Measurements from ENCODE around the gene PAPPA2.

The PAPPA2 gene

GRCh38 chr1:176854758-176855745, 392.1 kb downstream of the PAPPA2 start:
- ATAC-seq (ENCODE audit: low read depth) (no peak), DNase-seq (ENCODE audit: low spot score in 2 of 2) (no peak)
- no peak overlapping the region for H3K27ac Mint-ChIP-seq
- H3K27me3 Mint-ChIP-seq: peaks cover 5% of the 10 kb centered on the region
- H3K4me3 Mint-ChIP-seq: no peak overlapping the region
- no peaks in the 10 kb centered on the region for H3K4me1 Mint-ChIP-seq
- H3K9me3 Mint-ChIP-seq: no peaks in the 10 kb centered on the region
- no peaks in the 10 kb centered on the region for H3K36me3 Mint-ChIP-seq

- no peak overlapping the region for H3K4me3 Mint-ChIP-seq
- no peak for DNase-seq (ENCODE audit: low spot score in 2 of 2)
- no peaks in the 10 kb centered on the region for H3K4me1 Mint-ChIP-seq
- H3K9me3 Mint-ChIP-seq: peaks cover 1% of the 10 kb centered on the region
- H3K27me3 Mint-ChIP-seq: peaks cover 6% of the 10 kb centered on the region
- H3K27ac Mint-ChIP-seq: no peak overlapping the region
- no peaks in the 10 kb centered on the region for H3K36me3 Mint-ChIP-seq
- no peak for ATAC-seq (ENCODE audit: low read depth)
Measured at GRCh38 chr1:176857632-176858031, 394.7 kb downstream of the PAPPA2 start.

DNA sequence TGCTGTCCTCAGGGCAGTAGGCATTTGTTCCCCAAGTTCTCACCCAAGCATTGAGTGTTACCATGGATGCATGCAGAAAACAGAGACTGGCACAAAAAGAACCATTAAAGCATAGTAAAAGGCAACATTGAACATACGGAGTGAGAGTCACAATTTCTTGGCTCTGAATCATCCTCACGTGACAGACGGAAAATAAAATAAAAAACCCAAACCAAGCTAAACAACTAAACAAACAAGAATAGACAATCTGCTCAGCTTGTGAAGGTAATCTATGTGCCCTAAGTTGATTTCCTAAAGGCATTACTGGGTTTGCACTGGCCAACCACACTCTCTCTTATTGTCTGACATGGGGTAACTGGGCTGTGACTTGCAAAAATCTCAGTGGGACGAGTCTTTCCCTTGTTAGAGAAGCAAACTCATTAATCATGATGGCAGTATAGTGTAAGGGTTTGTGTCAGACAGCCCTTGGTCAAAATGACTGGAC, 395.5 kb downstream of the PAPPA2 start:
- Mint-ChIP-seq H3K9me3 (peaks cover 1% of the 10 kb centered on the region), H3K4me1 (no peaks in the 10 kb centered on the region), H3K36me3 (no peaks in the 10 kb centered on the region), H3K27me3 (peaks cover 6% of the 10 kb centered on the region), H3K4me3 (no peak overlapping the region), H3K27ac (no peak overlapping the region)
- DNase-seq (ENCODE audit: low spot score in 2 of 2): no peak
- ATAC-seq (ENCODE audit: low read depth): no peak

GRCh38 chr1:176863613-176864012, 400.6 kb downstream of the PAPPA2 start:
- Mint-ChIP-seq H3K36me3 (no peaks in the 10 kb centered on the region), H3K4me3 (no peak overlapping the region), H3K27ac (no peak overlapping the region), H3K27me3 (peaks cover 3% of the 10 kb centered on the region), H3K4me1 (no peaks in the 10 kb centered on the region), H3K9me3 (peaks cover 1% of the 10 kb centered on the region)
- no peak for DNase-seq (ENCODE audit: low spot score in 2 of 2)
- ATAC-seq (ENCODE audit: low read depth): no peak

- Mint-ChIP-seq H3K4me3 (no peak overlapping the region), H3K9me3 (peaks cover 1% of the 10 kb centered on the region), H3K27me3 (peaks cover 3% of the 10 kb centered on the region), H3K27ac (no peak overlapping the region), H3K36me3 (no peaks in the 10 kb centered on the region), H3K4me1 (no peaks in the 10 kb centered on the region)
- ATAC-seq (ENCODE audit: low read depth): no peak
- DNase-seq (ENCODE audit: low spot score in 2 of 2): no peak
Measured at GRCh38 chr1:176864211-176864610, 401.2 kb downstream of the PAPPA2 start.

GRCh38 chr1:176866011-176866714, 403.2 kb downstream of the PAPPA2 start:
- Mint-ChIP-seq H3K4me3 (no peak overlapping the region), H3K9me3 (peaks cover 1% of the 10 kb centered on the region), H3K27ac (no peak overlapping the region), H3K4me1 (no peaks in the 10 kb centered on the region), H3K27me3 (peaks cover 3% of the 10 kb centered on the region), H3K36me3 (no peaks in the 10 kb centered on the region)
- no peak for ATAC-seq (ENCODE audit: low read depth)
- DNase-seq (ENCODE audit: low spot score in 2 of 2): no peak

DNA sequence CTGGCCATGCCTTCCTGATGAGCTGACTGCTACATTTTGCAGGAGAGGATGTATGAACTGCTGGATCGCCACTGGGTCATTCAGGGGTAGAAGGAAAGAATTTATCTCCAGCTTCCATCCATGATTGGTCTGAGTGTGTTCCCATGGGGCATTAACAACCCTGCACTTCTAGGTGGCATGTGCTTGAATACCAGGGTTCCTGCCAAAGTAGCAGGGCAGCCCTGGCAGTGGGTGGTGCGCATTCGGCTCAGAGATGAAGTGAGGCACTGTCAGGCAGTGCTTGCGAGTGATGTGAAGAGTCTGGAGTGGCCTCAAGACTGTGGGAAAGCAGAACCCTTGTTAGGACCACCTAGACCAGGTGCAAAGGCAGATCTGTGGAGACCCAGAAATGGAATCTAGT, 406.6 kb downstream of the PAPPA2 start:
- no peaks in the 10 kb centered on the region for H3K9me3 Mint-ChIP-seq
- DNase-seq (ENCODE audit: low spot score in 2 of 2) (no peak), ATAC-seq (ENCODE audit: low read depth) (no peak)
- H3K36me3 Mint-ChIP-seq: no peaks in the 10 kb centered on the region
- no peak overlapping the region for H3K27ac Mint-ChIP-seq
- no peak overlapping the region for H3K4me3 Mint-ChIP-seq
- H3K27me3 Mint-ChIP-seq: peaks cover 3% of the 10 kb centered on the region
- no peaks in the 10 kb centered on the region for H3K4me1 Mint-ChIP-seq

- no peaks in the 10 kb centered on the region for H3K36me3 Mint-ChIP-seq
- no peak for DNase-seq (ENCODE audit: low spot score in 2 of 2)
- no peak overlapping the region for H3K4me3 Mint-ChIP-seq
- no peaks in the 10 kb centered on the region for H3K4me1 Mint-ChIP-seq
- no peaks in the 10 kb centered on the region for H3K9me3 Mint-ChIP-seq
- ATAC-seq (ENCODE audit: low read depth): no peak
- no peak overlapping the region for H3K27ac Mint-ChIP-seq
- peaks cover 3% of the 10 kb centered on the region for H3K27me3 Mint-ChIP-seq
Measured at GRCh38 chr1:176876966-176877515, 414.1 kb downstream of the PAPPA2 start.

DNA sequence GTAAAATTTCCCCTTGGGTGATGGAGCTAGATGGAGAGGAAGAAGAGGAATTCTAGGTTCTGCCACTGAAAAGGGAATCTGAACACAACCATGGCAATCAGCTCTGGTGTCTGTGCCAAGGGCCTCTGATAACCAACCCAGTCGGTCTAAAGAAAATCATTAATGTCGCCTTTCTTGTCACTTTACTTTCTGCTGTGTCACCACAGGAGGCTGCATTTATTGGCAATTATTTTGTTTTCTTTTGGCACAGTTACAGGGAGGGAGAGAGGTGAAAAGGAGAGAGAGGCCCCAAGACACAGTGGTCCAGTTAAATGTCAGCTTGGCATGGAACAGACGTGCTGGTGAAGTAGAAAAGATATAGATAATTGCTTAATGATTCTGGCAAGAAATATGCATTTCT, 414.6 kb downstream of the PAPPA2 start:
- H3K4me3 Mint-ChIP-seq: no peak overlapping the region
- ATAC-seq (ENCODE audit: low read depth): no peak
- H3K4me1 Mint-ChIP-seq: no peaks in the 10 kb centered on the region
- no peak overlapping the region for H3K27ac Mint-ChIP-seq
- peaks cover 3% of the 10 kb centered on the region for H3K27me3 Mint-ChIP-seq
- no peak for DNase-seq (ENCODE audit: low spot score in 2 of 2)
- no peaks in the 10 kb centered on the region for H3K9me3 Mint-ChIP-seq
- no peaks in the 10 kb centered on the region for H3K36me3 Mint-ChIP-seq

GRCh38 chr1:176878750-176879536, 416.0 kb downstream of the PAPPA2 start:
- peaks cover 2% of the 10 kb centered on the region for H3K27me3 Mint-ChIP-seq
- DNase-seq (ENCODE audit: low spot score in 2 of 2) (no peak), ATAC-seq (ENCODE audit: low read depth) (no peak)
- H3K27ac Mint-ChIP-seq: no peak overlapping the region
- H3K4me1 Mint-ChIP-seq: no peaks in the 10 kb centered on the region
- H3K36me3 Mint-ChIP-seq: no peaks in the 10 kb centered on the region
- no peak overlapping the region for H3K4me3 Mint-ChIP-seq
- no peaks in the 10 kb centered on the region for H3K9me3 Mint-ChIP-seq

- H3K27me3 Mint-ChIP-seq: peaks cover 2% of the 10 kb centered on the region
- ATAC-seq (ENCODE audit: low read depth) (no peak), DNase-seq (ENCODE audit: low spot score in 2 of 2) (no peak)
- no peak overlapping the region for H3K27ac Mint-ChIP-seq
- H3K36me3 Mint-ChIP-seq: no peaks in the 10 kb centered on the region
- no peaks in the 10 kb centered on the region for H3K4me1 Mint-ChIP-seq
- no peak overlapping the region for H3K4me3 Mint-ChIP-seq
- no peaks in the 10 kb centered on the region for H3K9me3 Mint-ChIP-seq
Measured at GRCh38 chr1:176879784-176880620, 417.0 kb downstream of the PAPPA2 start.

DNA sequence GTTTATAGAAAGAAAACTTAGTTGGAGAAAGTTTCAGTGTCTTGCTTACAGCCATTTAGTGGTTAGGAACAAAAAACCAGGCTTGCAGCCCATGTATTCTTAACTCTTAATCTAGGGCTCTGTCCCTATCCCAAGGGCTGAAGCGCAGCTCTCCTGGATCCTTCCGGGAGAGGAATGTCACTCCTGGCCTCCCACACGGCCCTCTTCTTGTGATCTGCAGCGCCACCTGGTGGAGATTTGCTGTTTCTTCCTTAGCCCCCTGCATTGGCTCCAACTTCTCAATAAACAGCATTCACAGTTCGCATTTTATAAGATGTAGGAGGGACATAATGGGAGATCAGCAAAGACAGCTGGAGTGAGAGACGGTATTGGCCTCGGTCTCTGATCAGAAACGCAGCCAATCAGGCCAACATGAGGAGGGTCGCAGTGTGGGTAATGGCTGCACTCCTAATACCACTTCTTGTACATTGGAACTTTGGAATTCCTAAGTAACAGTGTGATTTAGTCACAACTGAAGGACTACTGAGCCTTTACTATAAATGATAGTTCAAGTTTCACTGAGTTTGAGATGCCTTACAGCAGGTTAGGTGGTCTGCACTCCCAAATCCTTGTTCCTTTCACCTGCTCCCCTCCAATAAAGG, 418.1 kb downstream of the PAPPA2 start:
- H3K4me1 Mint-ChIP-seq: no peaks in the 10 kb centered on the region
- peaks cover 5% of the 10 kb centered on the region for H3K27me3 Mint-ChIP-seq
- DNase-seq (ENCODE audit: low spot score in 2 of 2) (peak; percentile 18 to 35), ATAC-seq (ENCODE audit: low read depth) (no peak)
- no peak overlapping the region for H3K27ac Mint-ChIP-seq
- H3K36me3 Mint-ChIP-seq: no peaks in the 10 kb centered on the region
- no peak overlapping the region for H3K4me3 Mint-ChIP-seq
- no peaks in the 10 kb centered on the region for H3K9me3 Mint-ChIP-seq

Data from memory B cell (primary cell).